GM23338 (cell line): ENCODE results near the gene TRAPPC14. TPM values are rescaled to one million over a fixed set of nuclear protein-coding genes. Genes with fewer than 3 reads are reported as not detected.

ENCODE experiments used
- ATAC-seq: fragments of 200-7000 bp; cut with Tn5 transposase; 3 replicates; pipeline ENCODE4 v1.9.1; 2020
- DNase-seq: peaks from one replicate; pipeline ENCODE4 v3.0.0-alpha.2; 2015; ENCODE audit warnings: low spot score
- H2AFZ ChIP-seq: fragments of 200-600 bp; sonication (generic); 2 replicates; pipeline ENCODE4 v1.8.0; 2016; ENCODE audit warnings: antibody characterized with exemption, mild to moderate bottlenecking, moderate library complexity
- H3F3A ChIP-seq: fragments of 200-600 bp; sonication (generic); replicated peaks from 2 replicates; pipeline ENCODE4 v1.8.0; 2017; ENCODE audit warnings: antibody characterized with exemption, mixed run types, low read depth
- H3K27ac ChIP-seq: fragments of 200-600 bp; sonication (generic); 2 replicates; pipeline ENCODE4 v1.6.1; 2016; ENCODE audit warnings: low read depth
- H3K27me3 ChIP-seq: fragments of 200-600 bp; sonication (generic); 2 replicates; pipeline ENCODE4 v1.8.0; 2016; ENCODE audit warnings: mild to moderate bottlenecking, mixed run types, moderate library complexity; ENCODE audit not compliant: insufficient read depth
- H3K36me3 ChIP-seq: fragments of 200-600 bp; sonication (generic); 2 replicates; pipeline ENCODE4 v1.8.0; 2016; ENCODE audit warnings: mild to moderate bottlenecking; ENCODE audit not compliant: insufficient read depth
- H3K4me1 ChIP-seq: fragments of 200-600 bp; sonication (generic); 2 replicates; pipeline ENCODE4 v1.8.0; 2016; ENCODE audit warnings: mild to moderate bottlenecking, moderate library complexity; ENCODE audit not compliant: insufficient read depth
- H3K4me2 ChIP-seq: fragments of 200-600 bp; sonication (generic); 2 replicates; pipeline ENCODE4 v1.7.1; 2017; ENCODE audit warnings: mixed run types
- H3K4me3 ChIP-seq: fragments of 200-600 bp; sonication (generic); 2 replicates; pipeline ENCODE4 v1.6.1; 2016; ENCODE audit warnings: mixed run types
- H3K79me2 ChIP-seq: fragments of 200-600 bp; sonication (generic); replicated peaks from 2 replicates; pipeline ENCODE4 v1.8.0; 2017; ENCODE audit warnings: mild to moderate bottlenecking; ENCODE audit not compliant: insufficient read depth
- H3K9me2 ChIP-seq: fragments of 200-600 bp; sonication (generic); 2 replicates; pipeline ENCODE4 v1.8.0; 2017; ENCODE audit not compliant: insufficient read depth
- H4K20me1 ChIP-seq: fragments of 200-600 bp; sonication (generic); replicated peaks from 2 replicates; pipeline ENCODE4 v1.8.0; 2017; ENCODE audit warnings: mild to moderate bottlenecking; ENCODE audit not compliant: insufficient read depth
- H3K27ac Mint-ChIP-seq: 2 replicates; pipeline ENCODE4 v1.8.0; 2020; ENCODE audit warnings: inconsistent platforms, mild to moderate bottlenecking, moderate library complexity, mixed read lengths
- H3K27me3 Mint-ChIP-seq: 3 replicates; pipeline ENCODE4 v1.8.0; 2022; ENCODE audit warnings: low read depth, mild to moderate bottlenecking, moderate library complexity, mixed read lengths, inconsistent platforms; ENCODE audit not compliant: insufficient read depth, poor library complexity
- H3K36me3 Mint-ChIP-seq: 3 replicates; pipeline ENCODE4 v1.8.0; 2021; ENCODE audit warnings: low read depth, mild to moderate bottlenecking, inconsistent platforms, moderate library complexity, mixed read lengths
- H3K4me1 Mint-ChIP-seq: 3 replicates; pipeline ENCODE4 v1.8.0; 2020; ENCODE audit warnings: mild to moderate bottlenecking, inconsistent platforms, mixed read lengths
- H3K4me3 Mint-ChIP-seq: 3 replicates; pipeline ENCODE4 v1.8.0; 2021; ENCODE audit warnings: moderate library complexity, mild to moderate bottlenecking, inconsistent platforms, mixed read lengths
- H3K9me3 Mint-ChIP-seq: 3 replicates; pipeline ENCODE4 v1.8.0; 2020; ENCODE audit warnings: moderate library complexity, mild to moderate bottlenecking, inconsistent platforms, mixed read lengths
- CREB1 ChIP-seq: fragments of 250-450 bp; sonication (Bioruptor Pico); IDR thresholded peaks from 2 replicates; pipeline ENCODE4 v1.5.0; 2020; ENCODE audit warnings: low read depth, mild to moderate bottlenecking, moderate library complexity
- EZH2 ChIP-seq: fragments of 200-600 bp; sonication (generic); IDR thresholded peaks from one replicate; pipeline ENCODE4 v1.8.0; 2017; ENCODE audit warnings: antibody characterized with exemption, mild to moderate bottlenecking, low read depth; ENCODE audit not compliant: unreplicated experiment
- EZH2phosphoT487 ChIP-seq: fragments of 200-600 bp; sonication (generic); IDR thresholded peaks from one replicate; pipeline ENCODE4 v1.8.1; 2018; ENCODE audit warnings: antibody characterized with exemption; ENCODE audit not compliant: unreplicated experiment
- JUNB ChIP-seq: IDR thresholded peaks from one replicate; pipeline ENCODE4 v1.6.1; 2016; ENCODE audit warnings: antibody characterized with exemption; ENCODE audit not compliant: unreplicated experiment
- NANOG ChIP-seq: IDR thresholded peaks from 2 replicates; pipeline ENCODE4 v1.6.1; 2016; ENCODE audit warnings: antibody characterized with exemption, borderline replicate concordance
- POLR2AphosphoS5 ChIP-seq: IDR thresholded peaks from 2 replicates; pipeline ENCODE4 v1.6.1; 2016; ENCODE audit warnings: antibody characterized with exemption, low read depth
- STAT1 ChIP-seq: IDR thresholded peaks from one replicate; pipeline ENCODE4 v1.6.1; 2016; ENCODE audit warnings: antibody characterized with exemption; ENCODE audit not compliant: unreplicated experiment
- ZNF331 ChIP-seq: fragments of 250-450 bp; sonication (Bioruptor Pico); IDR thresholded peaks from 2 replicates; pipeline ENCODE4 v1.5.0; 2020; ENCODE audit warnings: low read depth, mild to moderate bottlenecking, moderate library complexity
- polyA plus RNA-seq: library from polyadenylated mRNA; unstranded; fragments of >200 nt; fragmentation: Nextera tagmentation; extraction: Ambion mirVana; gene quantifications from 2 replicates; pipeline ENCODE4 v1.2.1, GENCODE V29; 2016
- total RNA-seq: library from RNA; depleted of rRNA; stranded (reverse); fragments of >200 nt; shearing (Covaris generic); gene quantifications from 2 replicates; pipeline ENCODE4 v1.2.3, GENCODE V29; 2014
- TF ChIP-seq, protein P1 (sequence below): IDR thresholded peaks from 2 replicates; pipeline ENCODE4 v1.6.1; 2016; ENCODE audit warnings: antibody characterized with exemption
- TF ChIP-seq, protein P2 (sequence below), 2 experiments: fragments of 200-600 bp in 1 of 2; sonication (generic) in 1 of 2; conservative IDR thresholded peaks; 2 replicates each; pipeline versions ENCODE4 v1.5.1 to v1.6.1; 2016 to 2017; ENCODE audit warnings: antibody characterized with exemption in 2 of 2, low read depth in 2 of 2, mild to moderate bottlenecking in 2 of 2, moderate library complexity in 1 of 2

TRAPPC14 gene
- total and polyA plus RNA-seq, 2 experiments from 2014 or later = 9.3 to 15.7 TPM

DNA sequence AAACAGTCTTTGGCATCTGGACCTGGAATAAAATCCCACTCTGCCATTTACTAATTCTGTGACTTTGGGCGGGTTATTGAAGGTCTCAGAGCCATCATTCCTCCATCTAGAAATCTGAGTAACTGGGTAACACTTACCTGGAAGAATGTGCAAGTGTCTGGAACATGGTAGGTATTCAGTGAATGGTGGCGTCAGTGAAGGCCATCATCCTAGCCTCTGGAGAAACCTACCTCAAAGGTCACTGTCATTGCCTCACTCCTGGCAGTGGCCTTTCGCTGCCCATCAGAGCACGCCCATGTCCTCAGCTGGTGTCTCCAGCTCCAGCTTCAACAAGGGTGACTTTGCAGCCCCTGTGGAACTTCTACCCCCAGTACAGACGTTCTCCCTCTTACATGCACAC is 5.3 kb upstream of the TRAPPC14 start:
- no peaks in the 10 kb centered on the region for H3K79me2 ChIP-seq
- no peaks in the 10 kb centered on the region for H3K36me3 ChIP-seq
- peaks cover 13% of the 10 kb centered on the region for H3F3A ChIP-seq
- no peak overlapping the region for H3K27ac ChIP-seq
- peaks cover 14% of the 10 kb centered on the region for H3K4me1 ChIP-seq
- Mint-ChIP-seq H3K27me3 (peaks cover 40% of the 10 kb centered on the region), H3K36me3 (no peaks in the 10 kb centered on the region; the same call in 2 of the 3 replicates), H3K4me1 (peaks cover 37% of the 10 kb centered on the region), H3K9me3 (no peaks in the 10 kb centered on the region), H3K27ac (no peak overlapping the region), H3K4me3 (no peak overlapping the region; the same call in 2 of the 3 replicates)
- no peaks in the 10 kb centered on the region for H4K20me1 ChIP-seq
- TF ChIP-seq STAT1 (no peak), EZH2 (no peak), NANOG (no peak), ZNF331 (CRISPR knock-in tag) (no peak), EZH2phosphoT487 (no peak), CREB1 (CRISPR knock-in tag) (no peak), JUNB (no peak)
- no peak overlapping the region for H3K4me2 ChIP-seq
- peaks cover 16% of the 10 kb centered on the region for H3K27me3 ChIP-seq
- H3K9me2 ChIP-seq = no peaks in the 10 kb centered on the region
- ATAC-seq (no peak), DNase-seq (no peak)
- H2AFZ ChIP-seq = no peak overlapping the region
- H3K4me3 ChIP-seq = no peak overlapping the region

DNA sequence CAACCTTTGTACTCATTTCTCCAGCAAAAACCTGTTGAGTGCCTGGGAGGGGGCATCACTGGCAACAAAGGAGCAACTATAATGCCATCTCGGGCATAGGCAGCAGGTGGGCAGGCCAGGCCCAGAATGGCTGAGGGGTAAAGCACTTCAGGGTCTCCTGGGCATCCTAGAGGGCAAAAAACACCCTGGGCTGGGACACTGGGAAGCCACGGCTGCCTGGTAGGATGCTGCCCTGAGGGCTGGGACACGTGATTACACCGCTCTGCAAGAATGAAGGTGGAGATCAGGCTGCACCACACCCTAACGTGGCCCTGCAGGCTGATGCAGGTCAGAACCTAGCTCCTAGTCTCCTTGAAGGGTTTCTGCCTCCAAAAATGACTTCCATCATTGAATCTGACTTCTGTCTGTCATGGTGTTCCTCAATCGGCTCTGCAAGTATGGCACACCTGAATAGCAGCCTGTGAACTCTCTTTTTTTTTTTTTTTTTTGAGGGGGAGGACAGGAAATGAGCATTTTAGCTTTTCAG is 4.5 kb upstream of the TRAPPC14 start:
- Histone ChIP-seq H3K27ac (no peak overlapping the region), H2AFZ (no peak overlapping the region), H3K9me2 (no peaks in the 10 kb centered on the region), H3F3A (peaks cover 13% of the 10 kb centered on the region), H3K79me2 (no peaks in the 10 kb centered on the region), H3K27me3 (peaks cover 16% of the 10 kb centered on the region), H3K4me1 (peaks cover 12% of the 10 kb centered on the region), H3K4me2 (no peak overlapping the region), H4K20me1 (no peaks in the 10 kb centered on the region), H3K4me3 (no peak overlapping the region), H3K36me3 (no peaks in the 10 kb centered on the region)
- TF ChIP-seq EZH2 = no peak
- 0 out of 3 replicates have a peak, but pooled peaks have one; percentile 2 for ATAC-seq
- peak; percentile 42 for DNase-seq
- H3K4me3 Mint-ChIP-seq = no peak overlapping the region
- H3K9me3 Mint-ChIP-seq = no peaks in the 10 kb centered on the region
- peaks cover 37% of the 10 kb centered on the region for H3K27me3 Mint-ChIP-seq
- no peak overlapping the region for H3K27ac Mint-ChIP-seq
- no peaks in the 10 kb centered on the region; the same call in 2 of the 3 replicates for H3K36me3 Mint-ChIP-seq
- H3K4me1 Mint-ChIP-seq = peaks cover 33% of the 10 kb centered on the region

DNA sequence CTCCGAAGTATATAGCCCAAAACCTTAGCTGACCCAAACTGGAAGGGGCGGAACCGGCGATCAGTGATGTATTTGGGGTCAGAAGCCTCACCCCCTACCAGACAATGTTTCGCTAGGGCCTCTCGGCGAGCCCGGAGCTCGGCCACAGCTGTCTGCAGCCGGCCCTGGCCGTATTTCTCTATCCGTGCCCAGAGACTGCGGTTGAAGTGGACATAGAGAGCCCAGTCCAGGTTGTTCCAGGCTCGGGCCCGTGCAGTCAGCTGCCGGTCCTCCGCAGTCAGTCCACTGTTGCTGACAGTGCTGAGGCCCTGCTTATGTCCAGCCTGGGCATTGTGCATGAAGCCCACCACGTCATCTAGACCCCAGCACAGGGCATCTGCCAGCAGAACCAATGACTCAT is 1.5 kb upstream of the TRAPPC14 start:
- H3K27ac ChIP-seq = no peak overlapping the region
- peaks cover 4% of the 10 kb centered on the region for H4K20me1 ChIP-seq
- H3K79me2 ChIP-seq = no peaks in the 10 kb centered on the region
- no peaks in the 10 kb centered on the region for H3K36me3 ChIP-seq
- H3K9me2 ChIP-seq = no peaks in the 10 kb centered on the region
- H3K4me1 ChIP-seq = no peaks in the 10 kb centered on the region; the same call in 1 of the 2 replicates
- H2AFZ ChIP-seq = no peak overlapping the region
- H3K27me3 ChIP-seq = no peaks in the 10 kb centered on the region
- H3K4me3 Mint-ChIP-seq = 0 out of 3 replicates have a peak overlapping the region, but pooled peaks have one; percentile 83
- no peak overlapping the region for H3K4me3 ChIP-seq
- H3F3A ChIP-seq = peaks cover 24% of the 10 kb centered on the region
- peaks cover 23% of the 10 kb centered on the region for H3K27me3 Mint-ChIP-seq
- H3K9me3 Mint-ChIP-seq = no peaks in the 10 kb centered on the region
- DNase-seq = no peak
- H3K4me2 ChIP-seq = no peak overlapping the region
- peaks cover 24% of the 10 kb centered on the region for H3K4me1 Mint-ChIP-seq
- no peak overlapping the region for H3K27ac Mint-ChIP-seq
- peaks cover 22% of the 10 kb centered on the region for H3K36me3 Mint-ChIP-seq
- no peak for ATAC-seq
- TF ChIP-seq ZNF331 (CRISPR knock-in tag) = no peak
- TF ChIP-seq, protein P1, sequence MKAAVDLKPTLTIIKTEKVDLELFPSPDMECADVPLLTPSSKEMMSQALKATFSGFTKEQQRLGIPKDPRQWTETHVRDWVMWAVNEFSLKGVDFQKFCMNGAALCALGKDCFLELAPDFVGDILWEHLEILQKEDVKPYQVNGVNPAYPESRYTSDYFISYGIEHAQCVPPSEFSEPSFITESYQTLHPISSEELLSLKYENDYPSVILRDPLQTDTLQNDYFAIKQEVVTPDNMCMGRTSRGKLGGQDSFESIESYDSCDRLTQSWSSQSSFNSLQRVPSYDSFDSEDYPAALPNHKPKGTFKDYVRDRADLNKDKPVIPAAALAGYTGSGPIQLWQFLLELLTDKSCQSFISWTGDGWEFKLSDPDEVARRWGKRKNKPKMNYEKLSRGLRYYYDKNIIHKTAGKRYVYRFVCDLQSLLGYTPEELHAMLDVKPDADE = no peak
- no peak for TF ChIP-seq POLR2AphosphoS5
- TF ChIP-seq CREB1 (CRISPR knock-in tag) = no peak
- TF ChIP-seq, protein P2, sequence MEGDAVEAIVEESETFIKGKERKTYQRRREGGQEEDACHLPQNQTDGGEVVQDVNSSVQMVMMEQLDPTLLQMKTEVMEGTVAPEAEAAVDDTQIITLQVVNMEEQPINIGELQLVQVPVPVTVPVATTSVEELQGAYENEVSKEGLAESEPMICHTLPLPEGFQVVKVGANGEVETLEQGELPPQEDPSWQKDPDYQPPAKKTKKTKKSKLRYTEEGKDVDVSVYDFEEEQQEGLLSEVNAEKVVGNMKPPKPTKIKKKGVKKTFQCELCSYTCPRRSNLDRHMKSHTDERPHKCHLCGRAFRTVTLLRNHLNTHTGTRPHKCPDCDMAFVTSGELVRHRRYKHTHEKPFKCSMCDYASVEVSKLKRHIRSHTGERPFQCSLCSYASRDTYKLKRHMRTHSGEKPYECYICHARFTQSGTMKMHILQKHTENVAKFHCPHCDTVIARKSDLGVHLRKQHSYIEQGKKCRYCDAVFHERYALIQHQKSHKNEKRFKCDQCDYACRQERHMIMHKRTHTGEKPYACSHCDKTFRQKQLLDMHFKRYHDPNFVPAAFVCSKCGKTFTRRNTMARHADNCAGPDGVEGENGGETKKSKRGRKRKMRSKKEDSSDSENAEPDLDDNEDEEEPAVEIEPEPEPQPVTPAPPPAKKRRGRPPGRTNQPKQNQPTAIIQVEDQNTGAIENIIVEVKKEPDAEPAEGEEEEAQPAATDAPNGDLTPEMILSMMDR (conservative IDR thresholded peaks at IDR 0.05; ENCODE audit: low read depth in 2 of 2) = no peak
- TF ChIP-seq EZH2 = no peak
